ENCODE data around the gene METTL25B. TPM values are rescaled to one million over a fixed set of nuclear protein-coding genes. Genes with fewer than 3 reads are reported as not detected.

Gene METTL25B
- total and polyA plus RNA-seq, 2 of the 13 experiments (the other 11 are each of a cell fraction or from before 2014, with no cell fraction given), result 11.9 to 24.0 TPM

DNA sequence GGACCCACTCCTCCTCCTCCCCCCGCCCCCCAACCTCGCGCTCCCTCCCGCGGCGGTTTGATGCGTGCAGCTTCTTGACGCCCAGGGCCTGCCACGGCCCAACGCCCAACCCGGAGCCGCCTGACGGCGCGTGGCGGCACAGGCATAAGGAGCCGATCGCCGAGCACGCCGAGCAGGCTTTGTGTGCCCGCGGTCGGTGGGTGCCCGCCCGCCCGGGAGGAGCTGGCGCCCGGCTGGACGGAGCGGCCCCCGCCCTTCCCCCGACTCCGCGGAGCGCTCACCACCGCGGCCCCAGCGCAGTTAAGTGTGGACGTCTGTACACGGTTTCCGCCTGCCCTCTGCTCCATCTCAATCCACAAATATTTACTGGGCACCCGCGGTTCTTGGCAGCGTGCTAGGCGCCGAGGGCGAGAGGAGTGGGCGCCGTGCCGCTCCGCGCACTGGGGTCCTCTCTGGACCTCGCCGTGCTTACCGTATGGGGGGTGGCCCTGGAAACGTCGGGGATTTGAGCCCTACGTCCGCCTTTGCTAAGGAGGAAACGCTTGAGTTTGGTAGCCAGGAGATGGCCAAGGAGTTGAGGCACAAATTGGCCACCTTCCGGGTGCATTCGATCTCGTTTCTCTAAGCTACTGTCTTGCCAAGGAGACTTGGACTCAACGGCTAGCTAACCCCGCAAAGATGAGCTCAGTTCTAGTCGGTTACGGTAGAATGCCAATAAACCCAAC, 23.6 kb downstream of the METTL25B start (continued):
- TF ChIP-seq ZBTB3 (CRISPR knock-in tag; IDR thresholded peaks at IDR 0.05; ENCODE audit: borderline replicate concordance, low read depth) (no peak), POLR2G (IDR thresholded peaks at IDR 0.05; ENCODE audit: low read depth, low read length) (peak; percentile 82), ZFY (CRISPR knock-in tag; IDR thresholded peaks at IDR 0.05) (peak; percentile 74), ZNF550 (CRISPR knock-in tag; IDR thresholded peaks at IDR 0.05; ENCODE audit: borderline replicate concordance) (no peak), ASH2L (IDR thresholded peaks at IDR 0.05; ENCODE audit: insufficient read length, low read depth, low read length) (peak; percentile 44), ARID2 (CRISPR knock-in tag; IDR thresholded peaks at IDR 0.05; ENCODE audit: borderline replicate concordance) (no peak), ZSCAN20 (CRISPR knock-in tag; IDR thresholded peaks at IDR 0.05; ENCODE audit: borderline replicate concordance) (no peak), HMG20A (CRISPR knock-in tag; IDR thresholded peaks at IDR 0.05; ENCODE audit: borderline replicate concordance) (no peak), NCOA1 (CRISPR knock-in tag; IDR thresholded peaks at IDR 0.05) (0 out of 2 replicates have a peak, but pooled peaks have one; percentile 39), ZBTB42 (CRISPR knock-in tag; IDR thresholded peaks at IDR 0.05) (0 out of 2 replicates have a peak, but pooled peaks have one; percentile 65), SP1 (IDR thresholded peaks at IDR 0.05) (no peak), SP1 (CRISPR knock-in tag; IDR thresholded peaks at IDR 0.05) (peak; percentile 66), ZNF558 (CRISPR knock-in tag; IDR thresholded peaks at IDR 0.05; ENCODE audit: borderline replicate concordance) (no peak; the same call in 1 of the 2 replicates), ZNF510 (CRISPR knock-in tag; IDR thresholded peaks at IDR 0.05; ENCODE audit: low read depth) (no peak), ZNF747 (CRISPR knock-in tag; IDR thresholded peaks at IDR 0.05; ENCODE audit: borderline replicate concordance) (no peak), MAZ (IDR thresholded peaks at IDR 0.05; ENCODE audit: borderline replicate concordance, low read depth, low read length) (peak; percentile 99), MAZ (CRISPR knock-in tag; IDR thresholded peaks at IDR 0.05; ENCODE audit: low read depth) (peak; percentile 100), ZNF556 (CRISPR knock-in tag; IDR thresholded peaks at IDR 0.05; ENCODE audit: borderline replicate concordance) (peak; percentile 79), HNRNPUL1 (IDR thresholded peaks at IDR 0.05; ENCODE audit: low read depth, low read length) (no peak), KDM2A (CRISPR knock-in tag; IDR thresholded peaks at IDR 0.05; ENCODE audit: borderline replicate concordance, low read depth) (peak; percentile 73), ZNF7 (CRISPR knock-in tag; IDR thresholded peaks at IDR 0.05) (no peak)
- TF ChIP-seq, protein P1, sequence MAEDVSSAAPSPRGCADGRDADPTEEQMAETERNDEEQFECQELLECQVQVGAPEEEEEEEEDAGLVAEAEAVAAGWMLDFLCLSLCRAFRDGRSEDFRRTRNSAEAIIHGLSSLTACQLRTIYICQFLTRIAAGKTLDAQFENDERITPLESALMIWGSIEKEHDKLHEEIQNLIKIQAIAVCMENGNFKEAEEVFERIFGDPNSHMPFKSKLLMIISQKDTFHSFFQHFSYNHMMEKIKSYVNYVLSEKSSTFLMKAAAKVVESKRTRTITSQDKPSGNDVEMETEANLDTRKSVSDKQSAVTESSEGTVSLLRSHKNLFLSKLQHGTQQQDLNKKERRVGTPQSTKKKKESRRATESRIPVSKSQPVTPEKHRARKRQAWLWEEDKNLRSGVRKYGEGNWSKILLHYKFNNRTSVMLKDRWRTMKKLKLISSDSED (CRISPR knock-in tag; IDR thresholded peaks at IDR 0.05), result no peak
- TF ChIP-seq, protein P2, sequence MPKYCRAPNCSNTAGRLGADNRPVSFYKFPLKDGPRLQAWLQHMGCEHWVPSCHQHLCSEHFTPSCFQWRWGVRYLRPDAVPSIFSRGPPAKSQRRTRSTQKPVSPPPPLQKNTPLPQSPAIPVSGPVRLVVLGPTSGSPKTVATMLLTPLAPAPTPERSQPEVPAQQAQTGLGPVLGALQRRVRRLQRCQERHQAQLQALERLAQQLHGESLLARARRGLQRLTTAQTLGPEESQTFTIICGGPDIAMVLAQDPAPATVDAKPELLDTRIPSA (CRISPR knock-in tag; IDR thresholded peaks at IDR 0.05; ENCODE audit: borderline replicate concordance), result no peak
- TF ChIP-seq, protein P3, sequence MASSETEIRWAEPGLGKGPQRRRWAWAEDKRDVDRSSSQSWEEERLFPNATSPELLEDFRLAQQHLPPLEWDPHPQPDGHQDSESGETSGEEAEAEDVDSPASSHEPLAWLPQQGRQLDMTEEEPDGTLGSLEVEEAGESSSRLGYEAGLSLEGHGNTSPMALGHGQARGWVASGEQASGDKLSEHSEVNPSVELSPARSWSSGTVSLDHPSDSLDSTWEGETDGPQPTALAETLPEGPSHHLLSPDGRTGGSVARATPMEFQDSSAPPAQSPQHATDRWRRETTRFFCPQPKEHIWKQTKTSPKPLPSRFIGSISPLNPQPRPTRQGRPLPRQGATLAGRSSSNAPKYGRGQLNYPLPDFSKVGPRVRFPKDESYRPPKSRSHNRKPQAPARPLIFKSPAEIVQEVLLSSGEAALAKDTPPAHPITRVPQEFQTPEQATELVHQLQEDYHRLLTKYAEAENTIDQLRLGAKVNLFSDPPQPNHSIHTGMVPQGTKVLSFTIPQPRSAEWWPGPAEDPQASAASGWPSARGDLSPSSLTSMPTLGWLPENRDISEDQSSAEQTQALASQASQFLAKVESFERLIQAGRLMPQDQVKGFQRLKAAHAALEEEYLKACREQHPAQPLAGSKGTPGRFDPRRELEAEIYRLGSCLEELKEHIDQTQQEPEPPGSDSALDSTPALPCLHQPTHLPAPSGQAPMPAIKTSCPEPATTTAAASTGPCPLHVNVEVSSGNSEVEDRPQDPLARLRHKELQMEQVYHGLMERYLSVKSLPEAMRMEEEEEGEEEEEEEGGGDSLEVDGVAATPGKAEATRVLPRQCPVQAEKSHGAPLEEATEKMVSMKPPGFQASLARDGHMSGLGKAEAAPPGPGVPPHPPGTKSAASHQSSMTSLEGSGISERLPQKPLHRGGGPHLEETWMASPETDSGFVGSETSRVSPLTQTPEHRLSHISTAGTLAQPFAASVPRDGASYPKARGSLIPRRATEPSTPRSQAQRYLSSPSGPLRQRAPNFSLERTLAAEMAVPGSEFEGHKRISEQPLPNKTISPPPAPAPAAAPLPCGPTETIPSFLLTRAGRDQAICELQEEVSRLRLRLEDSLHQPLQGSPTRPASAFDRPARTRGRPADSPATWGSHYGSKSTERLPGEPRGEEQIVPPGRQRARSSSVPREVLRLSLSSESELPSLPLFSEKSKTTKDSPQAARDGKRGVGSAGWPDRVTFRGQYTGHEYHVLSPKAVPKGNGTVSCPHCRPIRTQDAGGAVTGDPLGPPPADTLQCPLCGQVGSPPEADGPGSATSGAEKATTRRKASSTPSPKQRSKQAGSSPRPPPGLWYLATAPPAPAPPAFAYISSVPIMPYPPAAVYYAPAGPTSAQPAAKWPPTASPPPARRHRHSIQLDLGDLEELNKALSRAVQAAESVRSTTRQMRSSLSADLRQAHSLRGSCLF (CRISPR knock-in tag; IDR thresholded peaks at IDR 0.05; ENCODE audit: borderline replicate concordance), result no peak

All from HepG2 (cell line).